HL-60 (cell line): Measurements from ENCODE around the gene PCNX4.
"Not testable (repeated sequence)": the region's sequence is repeated elsewhere in the genome, so short reads cannot be mapped to it uniquely, and the experiment has no call there.

Experiments used
- DNase-seq, 2 experiments: peaks; one replicate each; pipeline ENCODE4 v3.0.0-alpha.2; 2010 to 2020; ENCODE audit warnings: low read depth in 1 of 2, low spot score in 1 of 2
- H3K27ac ChIP-seq: fragments of 250-450 bp; sonication (Bioruptor Pico); replicated peaks from 2 replicates; pipeline ENCODE4 v1.5.1; 2020; ENCODE audit warnings: mild to moderate bottlenecking, moderate library complexity
- H3K27me3 ChIP-seq: fragments of 250-450 bp; sonication (Bioruptor Pico); 2 replicates; pipeline ENCODE4 v1.5.1; 2021; ENCODE audit warnings: mild to moderate bottlenecking, moderate library complexity; ENCODE audit not compliant: insufficient read depth, poor library complexity, severe bottlenecking
- H3K4me3 ChIP-seq: replicated peaks from 2 replicates; pipeline ENCODE4 v1.5.1; 2011; ENCODE audit warnings: mild to moderate bottlenecking, control low read depth, low read length; ENCODE audit not compliant: insufficient read depth
- GABPA ChIP-seq: IDR thresholded peaks from 2 replicates; pipeline ENCODE4 v1.6.1; 2012; ENCODE audit warnings: low read depth
- POLR2AphosphoS5 ChIP-seq: IDR thresholded peaks from 2 replicates; pipeline ENCODE4 v1.6.1; 2012; ENCODE audit warnings: low read depth
- SPI1 ChIP-seq: IDR thresholded peaks from 2 replicates; pipeline ENCODE4 v1.6.1; 2012; ENCODE audit warnings: low read depth, mild to moderate bottlenecking, borderline replicate concordance
- TF ChIP-seq, protein P1 (sequence below): IDR thresholded peaks from one replicate; pipeline ENCODE4 v1.5.1; 2011; ENCODE audit warnings: low read length, control low read depth, inconsistent platforms; ENCODE audit not compliant: insufficient read depth
- TF ChIP-seq, protein P2 (sequence below): IDR thresholded peaks from 2 replicates; pipeline ENCODE4 v1.6.1; 2012; ENCODE audit warnings: low read depth; ENCODE audit not compliant: insufficient replicate concordance

PCNX4 gene

DNA sequence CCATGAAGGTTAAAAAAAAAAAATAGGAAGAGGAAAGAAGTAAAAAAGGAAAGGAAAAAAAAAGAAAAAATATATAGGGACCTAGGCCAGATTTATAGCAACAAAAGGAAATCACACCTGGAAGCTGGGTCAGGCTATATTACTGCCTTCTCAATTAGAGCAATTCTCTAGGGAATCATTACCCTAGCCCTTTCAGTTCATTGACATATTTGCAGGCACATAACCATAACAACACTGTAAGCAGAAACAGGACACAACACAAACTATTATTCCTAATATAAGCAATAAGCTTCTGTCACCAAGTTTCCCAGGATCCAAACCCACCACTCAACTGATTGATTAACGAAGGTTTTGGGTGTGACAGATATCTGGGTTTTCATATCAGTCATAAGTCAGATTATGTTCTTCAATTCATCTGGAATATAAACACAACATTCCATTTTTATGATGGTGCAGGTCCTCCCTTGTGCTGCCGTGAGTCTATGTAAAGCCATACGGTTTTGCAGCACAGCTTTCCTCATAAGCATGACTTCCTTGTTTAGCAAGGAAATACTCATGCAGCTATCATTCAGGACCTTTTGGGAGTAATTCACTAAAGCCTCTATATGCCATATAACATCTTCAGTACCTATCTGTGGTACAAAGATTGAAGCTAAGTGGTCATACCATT lies 4.2 kb downstream of the PCNX4 start:
- Histone ChIP-seq H3K4me3 (no peak overlapping the region), H3K27me3 (no peaks in the 10 kb centered on the region), H3K27ac (no peak overlapping the region)
- no peak for DNase-seq
- TF ChIP-seq, protein P1, sequence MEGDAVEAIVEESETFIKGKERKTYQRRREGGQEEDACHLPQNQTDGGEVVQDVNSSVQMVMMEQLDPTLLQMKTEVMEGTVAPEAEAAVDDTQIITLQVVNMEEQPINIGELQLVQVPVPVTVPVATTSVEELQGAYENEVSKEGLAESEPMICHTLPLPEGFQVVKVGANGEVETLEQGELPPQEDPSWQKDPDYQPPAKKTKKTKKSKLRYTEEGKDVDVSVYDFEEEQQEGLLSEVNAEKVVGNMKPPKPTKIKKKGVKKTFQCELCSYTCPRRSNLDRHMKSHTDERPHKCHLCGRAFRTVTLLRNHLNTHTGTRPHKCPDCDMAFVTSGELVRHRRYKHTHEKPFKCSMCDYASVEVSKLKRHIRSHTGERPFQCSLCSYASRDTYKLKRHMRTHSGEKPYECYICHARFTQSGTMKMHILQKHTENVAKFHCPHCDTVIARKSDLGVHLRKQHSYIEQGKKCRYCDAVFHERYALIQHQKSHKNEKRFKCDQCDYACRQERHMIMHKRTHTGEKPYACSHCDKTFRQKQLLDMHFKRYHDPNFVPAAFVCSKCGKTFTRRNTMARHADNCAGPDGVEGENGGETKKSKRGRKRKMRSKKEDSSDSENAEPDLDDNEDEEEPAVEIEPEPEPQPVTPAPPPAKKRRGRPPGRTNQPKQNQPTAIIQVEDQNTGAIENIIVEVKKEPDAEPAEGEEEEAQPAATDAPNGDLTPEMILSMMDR: no peak
- TF ChIP-seq SPI1 (no peak), GABPA (no peak), POLR2AphosphoS5 (no peak)
- TF ChIP-seq, protein P2, sequence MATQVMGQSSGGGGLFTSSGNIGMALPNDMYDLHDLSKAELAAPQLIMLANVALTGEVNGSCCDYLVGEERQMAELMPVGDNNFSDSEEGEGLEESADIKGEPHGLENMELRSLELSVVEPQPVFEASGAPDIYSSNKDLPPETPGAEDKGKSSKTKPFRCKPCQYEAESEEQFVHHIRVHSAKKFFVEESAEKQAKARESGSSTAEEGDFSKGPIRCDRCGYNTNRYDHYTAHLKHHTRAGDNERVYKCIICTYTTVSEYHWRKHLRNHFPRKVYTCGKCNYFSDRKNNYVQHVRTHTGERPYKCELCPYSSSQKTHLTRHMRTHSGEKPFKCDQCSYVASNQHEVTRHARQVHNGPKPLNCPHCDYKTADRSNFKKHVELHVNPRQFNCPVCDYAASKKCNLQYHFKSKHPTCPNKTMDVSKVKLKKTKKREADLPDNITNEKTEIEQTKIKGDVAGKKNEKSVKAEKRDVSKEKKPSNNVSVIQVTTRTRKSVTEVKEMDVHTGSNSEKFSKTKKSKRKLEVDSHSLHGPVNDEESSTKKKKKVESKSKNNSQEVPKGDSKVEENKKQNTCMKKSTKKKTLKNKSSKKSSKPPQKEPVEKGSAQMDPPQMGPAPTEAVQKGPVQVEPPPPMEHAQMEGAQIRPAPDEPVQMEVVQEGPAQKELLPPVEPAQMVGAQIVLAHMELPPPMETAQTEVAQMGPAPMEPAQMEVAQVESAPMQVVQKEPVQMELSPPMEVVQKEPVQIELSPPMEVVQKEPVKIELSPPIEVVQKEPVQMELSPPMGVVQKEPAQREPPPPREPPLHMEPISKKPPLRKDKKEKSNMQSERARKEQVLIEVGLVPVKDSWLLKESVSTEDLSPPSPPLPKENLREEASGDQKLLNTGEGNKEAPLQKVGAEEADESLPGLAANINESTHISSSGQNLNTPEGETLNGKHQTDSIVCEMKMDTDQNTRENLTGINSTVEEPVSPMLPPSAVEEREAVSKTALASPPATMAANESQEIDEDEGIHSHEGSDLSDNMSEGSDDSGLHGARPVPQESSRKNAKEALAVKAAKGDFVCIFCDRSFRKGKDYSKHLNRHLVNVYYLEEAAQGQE: no peak

DNA sequence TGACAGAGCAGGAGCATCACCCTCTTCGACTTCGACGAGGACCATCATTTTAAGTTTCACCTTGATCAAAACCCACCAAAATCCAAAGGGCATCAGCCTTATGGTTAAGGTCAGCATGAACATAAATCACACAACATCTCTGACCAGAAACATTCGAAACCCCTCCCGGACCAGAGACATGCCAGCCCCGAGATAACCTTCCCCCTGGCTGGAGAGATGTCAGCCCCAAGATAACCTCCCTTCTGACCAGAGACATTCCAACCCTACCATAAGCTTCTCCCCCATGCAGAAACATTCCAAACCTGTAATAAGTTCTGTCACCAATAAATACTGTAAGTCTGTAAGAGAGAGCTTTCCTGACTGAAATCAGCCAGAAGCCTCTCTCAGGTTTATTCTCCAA lies 6.3 kb downstream of the PCNX4 start:
- no peak overlapping the region for H3K27ac ChIP-seq
- H3K4me3 ChIP-seq: no peak overlapping the region
- no peaks in the 10 kb centered on the region for H3K27me3 ChIP-seq
- TF ChIP-seq, protein P1: no peak
- TF ChIP-seq GABPA: no peak
- no peak for TF ChIP-seq SPI1
- TF ChIP-seq, protein P2: no peak
- no peak for TF ChIP-seq POLR2AphosphoS5
- no peak for DNase-seq

DNA sequence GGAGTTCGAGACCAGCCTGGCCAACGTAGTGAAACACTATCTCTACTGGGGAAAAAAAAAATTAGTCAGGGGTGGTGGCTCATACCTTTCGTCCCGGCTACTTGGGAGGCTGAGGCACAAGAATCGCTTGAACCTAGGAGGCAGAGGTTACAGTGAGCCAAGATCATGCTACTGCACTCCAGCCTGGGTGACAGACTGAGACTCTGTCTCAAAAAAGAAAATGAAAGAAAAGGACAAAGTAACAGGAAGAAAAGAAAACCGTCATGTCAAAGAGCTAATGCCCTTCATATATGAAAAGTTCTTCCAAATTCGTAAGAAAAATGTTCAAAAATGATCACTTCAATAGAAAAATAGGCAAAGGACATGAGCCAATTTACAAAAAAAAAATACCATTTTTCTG lies 8.1 kb downstream of the PCNX4 start:
- not testable (repeated sequence) for DNase-seq, H3K27ac ChIP-seq, H3K4me3 ChIP-seq, H3K27me3 ChIP-seq

GRCh38 chr14:60101786-60102185 lies 10.1 kb downstream of the PCNX4 start:
- no peak for DNase-seq

More at GRCh38 chr14:60101786-60102185, 10.1 kb downstream of the PCNX4 start:
- TF ChIP-seq SPI1 (no peak), GABPA (no peak)
- TF ChIP-seq, protein P1: no peak
- TF ChIP-seq, protein P2: no peak
- Histone ChIP-seq H3K27me3 (no peaks in the 10 kb centered on the region), H3K4me3 (no peak overlapping the region), H3K27ac (no peak overlapping the region)
